ENCODE measurements around the gene CGB7.
"Not testable (repeated sequence)": the region's sequence is repeated elsewhere in the genome, so short reads cannot be mapped to it uniquely, and the experiment has no call there.

Gene CGB7

DNA sequence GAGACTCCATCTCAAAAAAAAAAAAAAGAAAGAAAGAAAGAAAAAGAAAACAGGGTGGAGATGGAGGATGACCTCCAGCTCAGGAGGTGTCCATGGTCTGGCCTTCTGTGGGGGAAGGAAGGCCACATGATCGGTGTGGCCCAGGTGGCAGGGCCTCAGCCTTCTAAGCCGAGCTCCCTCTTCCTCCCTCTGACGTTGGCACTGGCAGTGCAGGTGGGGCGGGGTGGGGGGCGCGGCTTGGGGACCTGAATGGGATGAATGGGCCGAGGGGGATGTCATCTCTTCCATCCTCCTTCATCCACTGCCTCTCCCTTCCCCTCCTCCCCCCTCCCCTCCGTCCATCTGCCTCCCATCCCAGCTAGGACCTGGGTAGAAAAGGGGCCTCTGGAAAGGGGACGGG, 17.8 kb downstream of the CGB7 start:
- not testable (repeated sequence) for DNase-seq

GRCh38 chr19:49038557-49039276, 18.8 kb downstream of the CGB7 start:
- DNase-seq: not testable (repeated sequence)

GRCh38 chr19:49038111-49038510, 19.4 kb downstream of the CGB7 start:
- not testable (repeated sequence) for DNase-seq

DNA sequence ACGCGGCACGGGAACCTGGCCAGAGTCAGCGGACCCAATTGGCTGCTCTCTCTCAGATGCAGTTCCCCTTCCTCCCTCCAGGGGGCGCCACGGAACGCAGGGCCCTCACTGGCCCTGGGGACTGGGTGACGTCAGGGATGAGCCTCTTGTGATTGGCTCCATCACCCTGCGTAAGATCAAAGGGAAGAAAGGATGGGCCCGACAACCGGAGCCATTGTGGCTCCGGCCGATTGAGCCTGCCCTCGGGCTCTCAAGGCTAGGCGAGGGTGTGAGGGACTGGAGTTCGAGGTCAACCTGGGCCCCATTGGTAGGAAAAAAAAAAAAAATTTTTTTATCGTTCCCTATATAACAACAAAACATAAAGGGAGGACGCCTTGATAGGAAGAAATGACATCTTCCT, 20.7 kb downstream of the CGB7 start, which contains the start of gene CGB1:
Gene CGB1 (minus strand): TSS at position 81 of the 400 bp plus-strand sequence. CDS start 184 bp downstream, outside the sequence.
- DNase-seq: peak; percentile 72

GRCh38 chr19:49031642-49032301, 25.8 kb downstream of the CGB7 start, which contains the start of gene CGB2:
Gene CGB2 (plus strand): TSS chr19:49031890. CDS start chr19:49032096, 206 bp downstream.
- peak; percentile 80 for DNase-seq

GRCh38 chr19:49030323-49030722, 27.2 kb downstream of the CGB7 start:
- not testable (repeated sequence) for DNase-seq

- DNase-seq: not testable (repeated sequence)
These were observed 27.8 kb downstream of the CGB7 start for GRCh38 chr19:49029749-49030148.

- not testable (repeated sequence) for DNase-seq
These were observed 28.9 kb downstream of the CGB7 start for GRCh38 chr19:49028686-49029085.

- not testable (repeated sequence) for DNase-seq
These were observed 31.9 kb downstream of the CGB7 start for GRCh38 chr19:49025599-49025998.

DNA sequence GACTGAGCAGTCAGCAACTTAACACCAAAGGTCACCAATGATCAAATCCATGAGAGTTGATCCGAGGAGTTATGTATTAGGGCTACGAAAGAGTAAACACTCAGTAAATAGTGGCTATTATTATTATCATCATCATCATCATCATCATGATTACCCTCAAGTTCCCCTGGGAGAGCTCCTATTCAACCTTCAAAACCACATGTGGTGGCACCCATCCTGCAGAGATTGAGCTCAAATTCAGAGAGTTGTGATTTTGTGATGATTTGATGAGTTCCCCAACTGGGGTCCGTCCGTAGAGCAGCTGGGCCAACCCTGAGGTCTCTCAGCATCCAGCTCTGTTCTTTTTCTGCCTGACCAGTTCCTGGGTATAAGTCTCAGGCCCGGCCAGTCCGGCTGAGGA, 32.5 kb downstream of the CGB7 start:
- DNase-seq: not testable (repeated sequence)

DNA sequence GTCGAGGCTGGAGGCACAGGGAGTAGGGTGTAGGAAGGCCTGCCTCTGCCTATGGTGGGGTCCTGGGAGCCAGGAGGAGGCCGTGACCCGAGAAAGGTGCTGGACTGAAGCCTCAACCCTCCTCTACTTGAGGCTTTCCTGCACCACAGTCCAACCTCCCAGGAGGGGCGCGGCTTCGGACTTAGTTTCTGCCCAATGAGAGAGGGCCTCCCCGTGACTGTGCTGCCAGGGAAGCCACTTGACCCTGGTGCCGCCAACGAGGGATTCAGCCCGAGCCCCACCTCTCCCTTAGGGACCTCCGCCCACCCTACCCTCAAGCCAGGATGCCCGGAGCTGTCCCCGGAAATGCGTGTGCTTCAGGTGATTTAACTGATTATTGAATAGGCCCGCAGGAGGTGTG, 33.3 kb downstream of the CGB7 start, which contains the start of gene CGB3:
Gene CGB3 (minus strand): TSS at position 101 of the 400 bp plus-strand sequence. CDS start 362 bp downstream, outside the sequence.
- not testable (repeated sequence) for DNase-seq

DNA sequence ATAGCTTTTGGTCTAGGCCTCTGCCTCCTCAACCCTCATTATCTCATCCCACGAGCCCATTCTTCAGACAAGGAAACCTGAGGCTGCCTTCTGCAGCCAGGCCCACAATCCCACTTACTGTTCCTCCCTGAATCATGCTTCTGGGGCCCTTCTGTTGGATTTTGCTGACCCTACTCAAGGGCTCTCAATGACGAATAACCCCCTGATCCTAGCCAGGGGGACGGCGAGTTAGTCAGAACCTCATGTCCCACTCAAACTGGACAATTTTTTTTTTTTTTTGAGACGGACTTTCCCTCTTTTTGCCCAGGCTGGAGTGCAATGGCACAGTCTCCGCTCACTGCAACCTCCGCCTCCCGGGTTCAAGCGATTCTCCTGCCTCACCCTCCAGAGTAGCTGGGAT, 35.4 kb downstream of the CGB7 start:
- no peak for DNase-seq

DNA sequence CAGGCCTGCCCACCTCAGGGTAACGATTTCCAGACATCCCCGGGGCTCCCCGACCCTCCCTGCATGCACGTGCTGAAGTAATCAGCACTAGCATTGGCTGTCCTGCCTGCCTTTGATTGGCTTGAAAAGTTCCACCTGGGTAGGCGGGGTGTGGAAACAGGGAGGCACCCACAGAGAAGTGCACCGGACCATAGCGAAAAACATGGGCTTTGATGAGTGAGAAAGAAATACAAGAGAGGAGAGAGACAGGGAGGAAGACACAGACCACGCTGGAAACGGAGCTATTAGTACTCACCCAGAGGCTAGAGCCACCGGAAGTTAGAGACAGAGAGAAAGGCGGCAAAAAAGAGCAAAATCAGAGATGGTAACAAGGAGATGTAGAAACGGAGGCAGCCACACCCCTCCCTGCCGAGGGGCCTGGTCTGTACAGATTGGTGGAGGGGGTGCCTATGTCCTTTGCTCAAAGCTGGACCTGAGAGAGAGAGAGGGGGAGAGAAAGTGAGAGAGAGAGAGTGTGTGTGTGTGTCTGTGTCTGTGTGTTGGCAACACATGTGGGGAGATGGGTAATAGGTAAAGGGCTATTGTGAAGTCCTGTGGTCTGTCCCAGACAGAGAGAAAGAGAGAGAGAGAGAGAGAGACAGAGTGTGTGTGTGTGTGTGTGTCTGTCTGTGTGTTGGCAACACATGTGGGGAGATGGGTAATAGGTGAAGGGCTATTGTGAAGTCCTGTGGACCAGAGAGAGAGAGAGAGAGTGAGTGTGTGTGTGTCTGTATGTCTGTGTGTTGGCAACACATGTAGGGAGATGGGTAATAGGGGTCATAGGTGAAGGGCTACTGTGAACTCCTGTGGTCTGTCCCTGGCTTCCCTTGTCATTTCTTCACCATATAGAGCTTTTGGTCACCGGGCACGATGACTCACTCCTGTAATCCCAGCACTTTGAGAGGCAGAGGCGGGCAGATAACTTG, 36.3 kb downstream of the CGB7 start:
- DNase-seq: no peak

DNA sequence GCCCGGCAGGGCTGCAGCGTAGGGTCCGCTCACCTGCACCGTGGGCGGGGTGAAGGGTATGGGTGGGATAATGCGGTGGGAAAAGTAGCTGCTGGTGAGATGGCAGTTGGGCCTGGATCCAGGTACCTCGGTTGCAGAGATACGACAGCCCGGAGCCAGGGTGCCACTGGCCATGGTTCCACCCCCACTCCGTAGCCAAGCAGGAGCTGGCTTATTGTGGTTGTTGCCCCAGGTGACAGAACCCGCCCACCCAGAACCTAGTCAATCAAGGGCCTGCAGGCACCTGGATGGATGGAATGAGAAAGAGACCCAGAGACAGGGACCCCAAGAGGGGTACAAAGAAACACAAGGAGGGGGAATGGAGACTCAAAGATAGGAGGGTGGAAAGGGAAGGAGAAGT, 37.2 kb downstream of the CGB7 start:
- no peak for DNase-seq

DNA sequence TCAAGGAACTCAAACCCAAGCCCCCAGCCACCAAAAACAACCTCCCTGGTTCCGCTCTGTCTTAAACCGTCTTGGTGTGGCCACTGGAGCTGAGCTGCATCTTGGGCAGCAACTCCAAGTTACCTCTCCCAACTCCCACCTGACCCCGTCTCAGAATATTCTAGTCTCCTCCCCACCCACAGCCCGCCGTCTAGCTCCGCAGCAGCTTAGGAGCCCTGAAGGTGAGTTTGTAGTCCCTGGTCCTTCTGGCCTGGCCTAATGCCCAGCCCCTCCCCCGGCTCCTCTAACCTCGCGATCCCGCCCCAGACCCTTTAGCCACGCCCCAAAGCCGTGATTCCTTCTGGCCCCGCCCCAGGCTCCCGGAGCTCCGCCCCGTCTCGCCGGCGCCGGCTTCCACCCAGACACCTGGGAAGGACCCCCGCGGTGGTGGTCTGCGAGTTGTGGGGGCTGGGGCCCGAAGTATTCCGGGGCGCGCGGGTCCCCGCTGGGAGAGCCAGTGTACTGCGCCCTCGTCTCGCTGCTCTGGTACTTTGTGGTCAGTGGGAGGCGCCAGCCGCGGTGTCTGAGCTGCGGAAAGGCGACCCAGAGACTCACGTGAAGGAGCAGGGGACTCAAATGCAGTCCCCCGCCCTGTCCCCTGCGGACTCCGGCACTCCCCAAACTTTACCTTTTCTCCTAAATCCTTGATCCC, 38.2 kb downstream of the CGB7 start:
- peak; percentile 88 for DNase-seq

GRCh38 chr19:49018388-49019241, 38.9 kb downstream of the CGB7 start:
- DNase-seq: peak; percentile 66

GRCh38 chr19:49017666-49018351, 39.7 kb downstream of the CGB7 start:
- DNase-seq: peak; percentile 88

DNA sequence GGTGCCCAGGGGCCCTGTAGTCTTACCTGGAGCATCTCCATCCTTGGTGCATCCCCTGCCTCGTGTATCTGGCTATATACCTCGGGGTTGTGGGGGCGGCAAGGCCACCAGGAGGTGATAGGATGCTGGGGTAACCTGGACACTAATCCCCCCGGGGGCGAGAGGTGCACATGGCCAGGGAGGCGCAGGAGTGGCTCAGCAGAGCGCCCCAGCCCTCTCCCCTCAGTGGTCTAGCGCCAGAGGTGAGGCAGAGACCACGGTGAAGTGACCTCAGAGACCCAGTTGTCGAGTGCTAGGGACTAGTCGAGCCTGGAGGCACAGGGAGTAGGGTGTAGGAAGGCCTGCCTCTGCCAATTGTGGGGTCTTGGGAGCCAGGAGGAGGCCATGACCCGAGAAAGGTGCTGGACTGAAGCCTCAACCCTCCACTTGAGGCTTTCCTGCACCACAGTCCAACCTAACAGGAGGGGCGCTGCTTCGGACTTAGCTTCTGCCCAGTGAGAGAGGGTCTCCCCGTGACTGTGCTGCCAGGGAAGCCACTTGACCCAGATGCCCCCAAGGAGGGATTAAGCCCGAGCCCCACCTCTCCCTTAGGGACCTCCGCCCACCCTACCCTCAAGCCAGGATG, 40.4 kb downstream of the CGB7 start, which contains the start of gene LHB:
Gene LHB (minus strand): TSS at position 51 of the 625 bp plus-strand sequence. CDS start 10 bp downstream, at position 41.
- no peak for DNase-seq

- DNase-seq: no peak
These were observed 41.3 kb downstream of the CGB7 start for GRCh38 chr19:49016067-49016839.
